ENCODE data around the gene PRUNE2. TPM values are rescaled to one million over a fixed set of nuclear protein-coding genes. Genes with fewer than 3 reads are reported as not detected.

PRUNE2 gene
- total and polyA plus RNA-seq, 2 of the 8 experiments (the other 6 are each of a cell fraction or from before 2014, with no cell fraction given): 5.5 to 13.3 TPM

DNA sequence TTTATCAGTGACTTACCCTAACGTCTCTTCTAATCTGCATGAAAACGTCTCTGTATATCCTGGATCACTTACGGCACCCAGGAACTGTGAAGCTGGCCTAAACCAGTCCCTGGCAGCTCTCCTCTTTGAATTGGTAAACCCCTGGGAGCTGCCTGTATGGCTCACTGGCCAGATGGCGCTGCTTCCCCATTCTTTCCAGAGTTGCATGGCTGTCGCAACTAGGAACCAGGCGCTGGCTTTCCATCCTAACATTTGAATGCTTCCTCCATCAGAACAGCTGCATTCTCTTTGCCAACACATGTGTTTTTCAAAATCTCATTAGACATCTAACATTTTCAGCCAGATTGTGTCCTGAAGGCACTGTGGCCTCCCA lies 149.7 kb downstream of the PRUNE2 start (continued):
- TF ChIP-seq JUN (IDR thresholded peaks at IDR 0.05; ENCODE audit: low read depth, low read length) (no peak), SUZ12 (IDR thresholded peaks at IDR 0.05; ENCODE audit: low read length) (no peak), PHF8 (conservative IDR thresholded peaks at IDR 0.05; ENCODE audit: low read depth, low read length) (no peak), EP300 (IDR thresholded peaks at IDR 0.05; ENCODE audit: borderline replicate concordance in 1 of 2, low read depth in 2 of 2, low read length in 2 of 2) (no peak), HDAC2 (IDR thresholded peaks at IDR 0.05; ENCODE audit: borderline replicate concordance in 1 of 2, low read depth in 2 of 2, low read length in 2 of 2) (no peak), SAP30 (IDR thresholded peaks at IDR 0.05; ENCODE audit: insufficient read depth, insufficient replicate concordance, low read length) (no peak), RNF2 (IDR thresholded peaks at IDR 0.05; ENCODE audit: borderline replicate concordance, low read depth, low read length, missing control alignments, poor library complexity, severe bottlenecking) (no peak), BRCA1 (IDR thresholded peaks at IDR 0.05; ENCODE audit: low read depth, low read length) (no peak), NANOG (IDR thresholded peaks at IDR 0.05; ENCODE audit: insufficient read depth, low read depth, low read length, poor library complexity, severe bottlenecking) (no peak), CHD2 (IDR thresholded peaks at IDR 0.05; ENCODE audit: low read length) (no peak), SRF (IDR thresholded peaks at IDR 0.05; ENCODE audit: low read depth, low read length) (no peak)

All from H1 (cell line).